ENCODE measurements around the gene MLLT1.
"Not testable (repeated sequence)": the region's sequence is repeated elsewhere in the genome, so short reads cannot be mapped to it uniquely, and the experiment has no call there.

The MLLT1 gene, protein sequence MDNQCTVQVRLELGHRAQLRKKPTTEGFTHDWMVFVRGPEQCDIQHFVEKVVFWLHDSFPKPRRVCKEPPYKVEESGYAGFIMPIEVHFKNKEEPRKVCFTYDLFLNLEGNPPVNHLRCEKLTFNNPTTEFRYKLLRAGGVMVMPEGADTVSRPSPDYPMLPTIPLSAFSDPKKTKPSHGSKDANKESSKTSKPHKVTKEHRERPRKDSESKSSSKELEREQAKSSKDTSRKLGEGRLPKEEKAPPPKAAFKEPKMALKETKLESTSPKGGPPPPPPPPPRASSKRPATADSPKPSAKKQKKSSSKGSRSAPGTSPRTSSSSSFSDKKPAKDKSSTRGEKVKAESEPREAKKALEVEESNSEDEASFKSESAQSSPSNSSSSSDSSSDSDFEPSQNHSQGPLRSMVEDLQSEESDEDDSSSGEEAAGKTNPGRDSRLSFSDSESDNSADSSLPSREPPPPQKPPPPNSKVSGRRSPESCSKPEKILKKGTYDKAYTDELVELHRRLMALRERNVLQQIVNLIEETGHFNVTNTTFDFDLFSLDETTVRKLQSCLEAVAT

DNA sequence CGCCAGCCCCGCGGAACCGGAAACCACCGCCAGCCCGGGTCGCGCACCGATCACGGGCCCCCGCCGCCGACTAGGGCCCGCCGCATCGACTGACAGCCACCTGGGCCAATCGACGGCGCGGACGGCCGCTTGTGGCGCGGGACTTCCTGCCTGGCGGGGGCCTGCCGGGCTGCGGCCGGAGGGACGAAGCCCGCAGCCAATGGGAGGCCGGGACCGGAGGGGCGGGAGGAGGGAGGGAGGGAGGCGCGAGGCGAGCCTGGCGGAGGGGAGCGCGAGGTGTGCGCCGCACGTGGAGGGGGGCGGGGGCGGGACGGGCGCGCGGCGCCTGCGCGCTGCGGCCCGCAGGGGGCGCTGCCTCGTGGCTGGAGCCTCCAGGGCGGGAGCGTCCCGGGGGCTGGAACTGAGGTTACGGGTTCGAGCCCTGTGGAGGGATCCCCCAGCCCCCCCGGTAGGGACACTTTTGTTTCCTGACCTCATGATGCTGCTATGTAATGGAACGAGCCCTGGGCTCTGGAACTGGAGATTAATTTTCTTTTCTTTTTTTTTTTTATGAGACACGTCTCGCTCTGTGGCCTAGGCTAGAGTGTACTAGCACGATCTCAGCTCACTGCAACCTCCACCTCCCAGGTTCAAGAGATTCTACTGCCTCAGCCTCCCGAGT, at the start of gene MLLT1:
MLLT1 (minus strand) TSS at position 45 of the 661 bp plus-strand sequence. CDS start 191 bp downstream, outside the sequence.
- peak; percentile 96 for DNase-seq

DNA sequence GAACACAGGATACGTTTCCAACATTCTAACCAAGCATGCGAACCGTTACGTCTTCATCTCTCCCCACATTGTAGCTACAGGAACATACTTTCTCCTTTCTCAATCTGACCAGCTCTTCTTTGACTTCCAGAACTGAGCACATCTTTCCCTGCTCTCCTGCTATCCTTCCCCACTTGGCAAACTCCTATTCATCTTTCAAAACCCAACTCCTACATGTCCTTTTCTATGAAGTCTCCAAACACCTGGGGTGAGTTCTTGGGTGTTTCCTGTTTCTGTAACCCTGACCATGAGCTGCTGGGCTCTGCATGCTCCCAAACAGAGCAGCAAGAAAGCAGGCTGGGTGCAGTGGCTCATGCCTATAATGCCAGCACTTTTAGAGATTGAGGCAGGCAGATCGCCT, 47.0 kb upstream of the MLLT1 start:
- no peak for DNase-seq

DNA sequence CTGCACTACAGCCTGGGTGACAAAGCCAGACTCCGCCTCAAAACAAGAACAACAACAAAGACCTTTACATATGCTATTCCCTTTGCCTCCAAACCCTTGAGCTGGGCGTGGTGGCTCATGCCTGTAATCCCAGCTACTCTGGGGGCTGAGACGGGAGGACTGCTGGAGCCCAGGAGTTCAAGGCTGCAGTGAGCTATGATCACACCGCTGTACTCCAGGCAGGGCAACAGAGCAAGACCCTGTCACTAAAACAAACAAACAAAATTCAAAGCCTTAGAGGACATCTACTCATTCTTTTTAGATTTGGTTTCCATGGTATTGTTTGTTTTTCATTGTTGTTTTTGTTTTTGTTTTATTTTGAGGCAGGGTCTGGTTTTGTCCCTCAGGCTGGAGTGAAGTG, 45.8 kb upstream of the MLLT1 start:
- DNase-seq: no peak

DNA sequence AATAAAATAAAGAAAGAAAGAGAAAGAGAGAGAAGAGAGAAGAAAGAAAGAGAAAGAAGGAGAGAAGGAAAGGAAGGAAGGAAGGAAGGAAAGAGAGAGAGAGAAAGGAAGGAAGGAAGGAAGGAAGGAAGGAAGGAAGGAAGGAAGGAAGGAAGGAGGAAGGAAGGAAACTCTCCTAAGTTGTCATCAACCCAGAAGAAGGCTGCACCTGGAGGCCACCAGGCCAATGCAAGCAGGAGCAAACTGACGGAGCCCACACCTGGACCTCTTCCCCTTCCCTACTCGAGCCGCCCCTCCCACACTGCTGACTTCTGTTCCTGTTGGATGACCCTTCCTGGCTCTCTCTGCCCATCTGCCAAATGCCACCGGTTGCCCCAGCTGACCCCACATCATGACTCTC, 45.0 kb upstream of the MLLT1 start:
- DNase-seq: no peak

DNA sequence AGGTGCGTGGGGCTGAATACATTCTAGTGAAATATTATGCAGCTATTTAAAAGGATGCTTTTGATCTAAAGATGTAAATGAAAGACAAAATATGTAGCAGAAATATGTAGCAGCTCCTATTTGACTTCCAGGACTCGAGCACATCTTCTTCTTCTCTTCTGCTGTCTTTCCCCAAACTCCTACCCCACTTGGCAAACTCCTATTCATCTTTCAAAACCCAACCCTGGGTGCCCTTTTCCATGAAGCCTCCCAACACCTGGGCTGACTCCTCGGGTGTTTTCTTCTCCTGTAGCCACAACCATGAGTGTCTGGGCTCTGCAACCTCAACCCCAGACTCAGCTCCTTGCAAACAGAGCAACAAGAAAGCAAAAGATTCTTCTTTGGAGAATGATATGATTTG, 42.5 kb upstream of the MLLT1 start:
- DNase-seq: no peak

DNA sequence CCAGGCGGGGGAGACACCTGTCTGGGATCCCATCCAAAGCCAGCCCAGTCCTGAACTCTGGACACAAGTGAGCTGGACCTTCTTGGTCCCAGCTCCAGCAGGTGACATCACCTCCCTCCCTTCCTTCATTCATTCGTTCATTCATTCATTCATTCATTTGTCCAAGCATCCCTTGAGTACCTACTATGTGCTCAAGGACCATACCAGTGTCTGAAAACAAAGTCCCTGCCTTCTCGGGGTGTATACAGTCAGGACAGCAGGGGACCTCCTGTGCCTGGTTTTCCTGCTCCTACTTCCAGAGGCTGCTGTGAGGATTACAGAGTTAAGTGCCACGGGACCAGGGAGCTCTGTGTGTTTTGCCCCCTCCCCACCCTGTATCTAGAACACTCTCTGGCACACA, 39.6 kb upstream of the MLLT1 start:
- DNase-seq: no peak

DNA sequence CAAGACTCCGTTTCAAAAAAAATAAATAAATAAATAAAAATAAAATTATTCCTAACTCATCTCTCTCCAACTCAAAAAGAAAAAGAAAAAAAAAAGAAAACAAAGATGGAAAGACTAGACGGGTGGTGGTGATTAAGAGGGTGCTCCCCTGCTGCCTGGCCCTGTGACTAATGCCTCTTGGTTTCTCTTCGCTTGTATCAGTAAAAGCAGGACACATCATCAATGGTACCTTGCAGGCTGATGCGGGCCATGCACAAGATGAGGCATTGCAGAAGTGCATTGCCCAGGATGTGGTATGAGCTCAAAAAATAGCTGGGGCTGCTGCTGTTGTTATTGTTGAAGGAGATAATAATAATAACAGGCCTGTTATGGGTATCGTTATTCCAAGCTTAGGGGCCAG, 39.0 kb upstream of the MLLT1 start:
- no peak for DNase-seq

DNA sequence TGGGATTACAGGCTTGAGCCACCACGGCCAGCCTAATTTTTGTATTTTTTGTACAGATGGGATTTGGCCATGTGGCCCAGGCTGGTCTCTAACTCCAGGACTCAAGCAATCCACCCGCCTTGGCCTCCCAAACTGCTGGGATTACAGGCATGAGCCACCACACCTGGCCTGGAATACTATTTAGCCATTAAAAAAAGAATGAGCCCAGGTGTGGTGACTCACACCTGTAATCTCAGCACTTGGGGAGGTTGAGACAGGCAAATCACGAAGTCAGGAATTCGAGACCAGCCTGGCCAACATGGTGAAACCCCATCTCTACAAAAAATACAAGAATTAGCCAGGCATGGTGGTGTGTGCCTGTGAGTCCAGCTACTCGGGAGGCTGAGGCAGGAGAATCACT, 35.9 kb upstream of the MLLT1 start:
- DNase-seq: not testable (repeated sequence)

DNA sequence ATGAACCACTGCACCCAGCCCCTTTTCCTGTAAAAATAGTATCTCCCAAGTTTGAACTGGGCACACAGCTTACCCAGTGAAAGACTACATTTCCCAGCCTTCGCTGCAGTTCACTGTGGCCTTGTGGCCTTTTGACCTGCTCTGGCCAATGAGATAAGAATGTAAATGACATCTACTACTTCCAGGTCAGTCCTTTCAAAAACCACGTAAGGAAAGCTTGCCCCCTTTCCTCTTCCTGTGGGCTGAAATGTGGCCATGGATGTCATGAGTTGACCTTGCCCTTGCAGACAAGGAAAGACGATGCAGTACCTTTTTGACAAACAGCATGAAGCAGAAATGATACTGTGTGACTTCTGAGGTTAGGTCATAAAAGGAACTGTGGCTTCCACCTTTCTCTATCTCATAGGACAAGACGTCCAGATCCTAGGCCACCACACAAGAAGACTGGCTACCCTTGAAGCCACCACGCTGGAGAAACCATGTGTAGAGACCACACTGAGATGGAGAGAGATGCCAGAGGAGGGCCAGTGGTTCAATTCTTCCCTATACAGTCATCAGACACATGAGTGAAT, 33.7 kb upstream of the MLLT1 start:
- DNase-seq: no peak

DNA sequence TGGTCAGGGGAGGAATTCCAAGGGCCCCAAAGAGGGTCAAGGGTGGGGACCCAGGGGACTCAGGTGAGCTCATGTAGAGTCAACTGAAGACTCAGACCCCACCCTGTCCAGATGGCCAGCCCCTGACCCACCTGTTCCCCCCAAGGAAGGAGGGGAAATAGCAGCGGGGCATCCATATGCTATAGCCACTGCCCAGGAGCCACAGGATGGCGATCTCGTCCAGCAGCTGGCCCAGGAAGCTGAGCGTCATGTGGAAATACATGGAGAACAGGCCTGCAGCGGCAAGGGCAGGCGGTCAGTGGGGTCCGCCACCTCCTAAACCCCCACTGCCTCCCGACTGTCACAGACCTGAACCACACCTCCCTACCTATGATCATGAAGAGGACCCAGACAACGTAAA, 32.2 kb upstream of the MLLT1 start:
- DNase-seq: no peak

DNA sequence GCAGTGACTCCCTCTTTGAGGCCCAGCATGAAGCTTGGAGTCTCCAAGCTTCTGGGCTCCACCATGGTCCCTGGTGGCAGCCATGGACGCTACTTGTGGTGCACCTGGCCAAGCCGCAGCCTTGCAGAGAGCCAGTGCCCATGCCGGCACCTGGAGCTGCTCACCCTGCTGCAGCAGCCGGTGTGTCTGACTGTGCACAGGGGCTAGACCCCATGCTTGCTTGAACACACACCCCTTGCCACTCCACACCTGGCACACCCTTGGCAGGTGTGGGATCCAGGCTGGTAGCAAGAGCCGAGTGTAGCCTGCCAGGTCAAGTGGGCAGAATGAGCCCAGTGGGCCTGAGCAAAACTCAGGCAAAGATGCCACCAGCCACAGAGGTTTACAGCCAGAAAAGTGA, 18.6 kb upstream of the MLLT1 start:
- no peak for DNase-seq

DNA sequence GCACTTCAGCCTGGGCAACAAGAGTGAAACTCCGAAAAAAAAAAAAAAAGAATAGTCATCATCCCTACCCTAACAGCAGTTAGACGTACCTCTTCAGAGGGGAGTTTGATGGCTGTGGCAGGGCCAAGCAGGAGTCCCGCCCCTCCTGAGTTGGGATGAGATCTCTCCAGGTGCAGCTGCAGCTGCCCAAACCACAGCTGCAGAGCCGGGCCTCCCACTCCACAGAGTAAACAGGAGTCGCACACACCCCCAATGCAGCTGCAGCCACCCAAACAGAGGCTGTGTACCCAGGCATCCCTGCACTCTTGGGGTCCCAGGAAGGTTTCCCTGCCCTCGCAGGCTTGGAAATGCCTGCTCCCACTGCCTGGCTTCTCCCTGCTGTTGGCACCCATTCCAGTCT, 17.4 kb upstream of the MLLT1 start:
- no peak for DNase-seq

DNA sequence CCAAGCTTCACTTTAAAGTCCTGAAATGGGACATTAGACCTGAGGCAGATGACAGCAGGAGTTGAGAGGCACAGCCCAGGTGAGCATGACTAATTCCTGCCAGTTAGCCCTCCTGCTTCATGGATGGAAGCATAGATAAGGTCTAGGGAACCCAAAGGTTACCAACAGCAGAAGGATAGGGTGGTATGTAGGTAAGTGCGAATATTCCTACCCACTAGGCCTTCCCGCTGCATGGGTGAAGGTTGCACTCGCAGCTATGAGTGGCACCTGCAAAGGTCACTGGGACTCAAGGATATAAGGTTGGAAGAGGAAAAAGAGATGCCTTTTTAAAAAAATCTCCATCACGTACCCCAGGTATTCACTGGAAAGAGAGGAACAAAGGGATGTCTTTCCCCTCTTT, 12.2 kb upstream of the MLLT1 start:
- DNase-seq: peak; percentile 17

DNA sequence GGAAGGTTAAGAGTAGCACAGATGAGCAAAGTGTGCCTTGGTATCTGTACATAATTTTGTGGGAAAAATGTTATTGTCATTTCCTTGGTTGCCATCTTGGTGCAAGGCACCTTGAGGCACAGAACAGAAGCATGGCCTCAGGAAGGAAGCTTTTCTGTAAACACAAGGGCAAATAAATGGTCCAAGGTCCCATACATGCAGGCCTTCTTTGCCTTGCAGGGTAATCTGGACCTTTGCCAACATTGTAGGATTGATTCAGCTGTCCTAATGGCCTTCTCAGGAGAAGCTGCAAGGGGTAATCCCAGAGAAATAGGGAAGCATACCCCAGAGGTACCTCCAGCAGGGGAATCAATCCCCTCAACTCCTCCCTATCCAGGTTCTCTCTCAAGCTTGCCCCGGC, 9.0 kb upstream of the MLLT1 start:
- no peak for DNase-seq

DNA sequence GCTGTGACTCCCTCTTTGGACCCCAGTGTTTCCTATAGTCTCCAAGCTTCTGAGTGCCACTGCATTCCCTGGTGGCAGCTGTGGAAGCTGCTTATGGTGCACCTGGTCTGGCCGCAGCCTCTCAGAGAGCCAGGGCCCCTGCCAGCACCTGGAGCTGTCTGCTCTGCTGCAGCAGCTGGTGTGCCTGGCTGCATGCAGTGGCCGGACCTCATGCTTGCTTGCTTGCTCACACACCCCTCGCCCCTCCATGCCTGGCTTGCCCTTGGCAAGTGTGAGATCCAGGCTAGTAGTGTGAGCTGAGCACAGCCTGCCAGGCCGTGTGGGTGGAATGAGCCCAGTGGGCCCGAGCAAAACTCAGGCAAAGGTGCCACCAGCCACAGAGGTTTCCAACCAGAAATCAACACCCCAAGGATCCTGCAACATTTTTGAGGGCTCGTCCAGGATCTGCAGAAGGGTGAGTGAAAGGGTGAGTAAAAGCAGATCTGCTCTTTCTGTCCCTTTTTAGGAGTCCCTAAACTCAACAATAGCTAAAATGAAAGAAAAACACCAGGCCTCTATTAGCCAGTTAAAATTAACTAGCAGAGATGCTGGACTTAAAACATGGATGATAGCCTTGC, 7.6 kb upstream of the MLLT1 start:
- DNase-seq: peak; percentile 29

DNA sequence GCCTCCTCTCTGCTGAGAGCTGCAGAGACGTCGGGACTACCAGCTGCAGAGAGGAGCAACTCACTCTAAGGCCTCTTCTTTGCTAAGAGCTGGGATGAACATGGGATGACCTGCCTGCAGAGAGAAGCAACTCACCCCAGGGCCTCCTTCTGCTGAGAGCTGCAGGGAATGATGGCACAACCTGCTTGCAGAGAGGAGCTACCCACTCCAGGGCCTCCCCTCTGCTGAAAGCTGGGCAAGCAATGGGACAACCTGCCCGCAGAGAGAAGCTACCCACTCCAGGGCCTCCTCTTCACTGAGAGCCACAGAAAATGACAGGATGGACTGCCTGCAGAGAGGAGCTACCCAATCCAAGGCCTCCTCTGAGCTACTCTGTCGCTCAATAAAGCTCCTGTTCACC, 6.9 kb upstream of the MLLT1 start:
- DNase-seq: no peak

DNA sequence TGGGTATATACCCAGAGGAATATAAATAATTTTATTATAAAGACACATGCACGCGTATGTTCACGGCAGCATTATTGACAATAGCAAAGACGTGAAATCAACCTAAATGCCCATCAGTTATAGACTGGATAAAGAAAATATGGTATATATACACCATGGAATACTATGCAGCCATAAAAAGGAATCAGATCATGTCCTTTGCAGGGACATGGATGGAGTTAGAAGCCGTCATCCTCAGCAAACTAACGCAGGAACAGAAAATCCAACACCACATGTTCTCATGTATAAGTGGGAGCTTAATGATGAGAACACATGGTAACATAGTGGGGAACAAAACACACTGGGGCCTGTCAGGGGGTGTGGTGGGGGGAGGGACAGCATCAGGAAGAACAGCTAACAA, 2.6 kb upstream of the MLLT1 start:
- DNase-seq: not testable (repeated sequence)

DNA sequence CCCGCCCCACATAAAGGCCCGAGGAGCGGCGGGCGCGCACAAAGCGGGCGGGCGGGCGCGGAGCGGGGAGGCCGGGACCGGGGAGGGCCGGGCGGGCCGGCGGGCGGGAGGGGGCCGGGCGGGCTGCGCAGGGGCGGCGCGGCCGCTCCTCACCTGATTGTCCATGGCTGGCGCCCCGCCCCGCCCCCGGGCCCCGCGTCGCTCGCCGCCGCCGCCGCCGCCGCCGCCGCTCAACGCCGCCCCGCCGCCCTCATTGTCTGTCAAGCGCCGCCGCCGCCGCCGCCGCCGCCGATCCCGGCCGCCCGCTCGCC, 200 bp downstream of the MLLT1 start:
- no peak for DNase-seq

DNA sequence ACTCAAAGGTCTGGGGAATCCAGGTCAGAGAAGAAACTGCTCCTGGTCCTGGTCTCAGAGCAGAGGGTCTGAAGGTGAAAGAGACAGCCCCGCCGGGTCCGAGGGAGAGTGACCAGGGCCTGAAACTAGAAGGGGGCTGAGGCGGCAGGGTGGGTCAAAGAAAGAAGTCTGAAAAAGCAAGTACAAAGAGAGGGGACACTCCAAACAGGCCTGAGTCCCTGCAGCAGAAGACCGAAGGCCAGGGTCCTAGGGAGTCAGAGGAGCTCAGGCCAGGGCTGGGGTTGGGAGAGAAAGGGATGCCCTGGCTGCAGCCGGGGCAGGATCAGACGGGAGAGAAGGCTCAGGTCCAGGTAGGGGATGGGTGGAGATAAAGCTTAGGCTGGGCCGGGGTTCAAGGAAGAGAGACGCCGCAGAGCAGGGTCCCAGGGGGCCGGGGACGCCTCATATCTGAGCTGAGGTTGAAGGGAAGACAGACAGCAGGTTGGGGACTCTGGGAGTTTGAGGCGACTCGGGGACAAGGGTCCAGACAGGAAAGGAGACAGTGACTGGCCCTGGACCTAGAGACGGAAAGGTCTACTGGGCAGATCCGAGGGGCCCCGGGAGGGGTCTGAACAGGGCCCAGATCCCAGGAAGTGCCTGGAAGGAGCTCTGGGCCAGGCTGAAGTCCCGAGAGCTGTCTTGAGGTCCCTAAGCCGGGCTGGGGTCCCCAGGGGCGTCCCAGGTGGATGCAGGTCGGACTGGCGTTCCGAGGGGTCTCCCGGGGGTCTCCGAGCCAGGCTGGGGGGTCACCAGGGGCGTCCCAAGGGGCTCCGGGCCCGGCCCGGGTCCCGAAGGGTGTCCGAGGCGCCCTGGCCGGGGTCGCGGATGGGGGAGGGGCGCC, 795 bp downstream of the MLLT1 start:
- no peak for DNase-seq

DNA sequence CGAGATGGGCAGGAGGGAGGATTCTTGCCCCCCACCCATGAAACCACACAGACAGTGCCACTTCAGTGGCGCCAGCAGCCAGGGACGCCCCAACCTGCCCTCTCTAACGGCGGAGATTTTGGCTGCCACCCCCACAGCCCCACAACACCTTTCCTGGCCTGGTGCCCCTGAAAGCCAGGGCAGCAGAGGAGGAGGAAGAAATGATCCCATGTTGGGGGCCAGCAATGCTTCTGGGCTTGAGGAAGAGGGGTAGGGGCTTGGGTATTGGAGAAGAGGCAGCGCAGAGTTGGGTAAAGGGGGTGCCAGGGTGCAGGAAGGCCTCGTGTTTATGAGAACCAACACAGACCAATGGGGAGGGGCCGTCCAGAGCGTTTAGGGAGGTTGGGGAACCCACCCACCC, 1.7 kb downstream of the MLLT1 start:
- DNase-seq: no peak

DNA sequence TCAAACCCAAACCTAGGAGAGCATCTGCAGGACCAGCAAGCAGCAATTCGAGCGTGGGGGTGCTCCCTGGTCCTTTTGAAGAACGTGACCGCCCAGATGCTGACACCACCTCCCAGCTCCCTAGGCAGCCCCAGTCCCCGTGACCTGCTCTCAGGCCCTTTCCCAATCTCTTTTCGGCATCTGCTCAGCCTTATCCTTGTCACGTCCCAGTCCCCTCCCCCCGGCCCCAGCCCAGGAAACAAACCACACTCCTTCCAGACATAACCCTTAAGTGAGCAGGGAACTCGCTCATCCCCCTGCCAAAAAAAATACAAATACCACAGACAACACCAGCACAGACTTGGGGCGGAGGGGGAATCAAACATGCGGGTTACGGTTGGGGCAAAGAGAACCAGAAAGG, 3.3 kb downstream of the MLLT1 start:
- DNase-seq: no peak

DNA sequence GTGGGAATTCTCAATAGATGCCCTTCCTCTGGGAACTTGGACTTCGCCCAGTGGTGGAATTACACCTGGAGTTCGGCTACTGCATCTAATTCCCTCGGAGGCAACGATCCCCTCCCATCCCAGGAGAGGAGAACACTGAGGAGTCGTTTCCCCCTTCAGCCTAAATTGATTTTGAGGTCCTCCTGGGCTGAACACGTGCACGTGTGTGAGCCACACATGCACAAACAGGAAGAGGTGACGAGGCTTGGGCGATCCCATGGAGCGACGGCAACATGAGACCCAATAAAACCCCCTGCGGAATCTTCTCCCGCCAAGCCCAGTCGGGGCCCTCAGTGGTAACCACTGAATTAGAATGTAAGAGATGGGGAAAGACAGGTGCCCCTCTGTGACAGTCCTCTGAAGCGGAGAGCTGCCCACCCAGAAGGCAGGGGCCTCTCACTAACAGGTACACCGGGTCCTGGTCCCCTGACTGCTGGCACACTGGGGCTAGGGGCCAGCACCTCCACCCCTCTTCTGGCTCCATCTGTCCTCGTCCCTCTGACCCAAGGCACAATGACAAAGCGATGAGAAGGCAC, 4.5 kb downstream of the MLLT1 start:
- DNase-seq: no peak
